Lower lobe of right lung (tissue), 2 donors: ENCODE data around the gene CAND2. TPM values are rescaled to one million over a fixed set of nuclear protein-coding genes. Genes with fewer than 3 reads are reported as not detected.

Experiments
- ATAC-seq, 2 donors: fragments of 200-7000 bp; cut with Tn5 transposase; one replicate each; pipeline ENCODE4 v1.9.1; 2020 to 2022; ENCODE audit warnings: mild to moderate bottlenecking in 2 of 2, moderate library complexity in 2 of 2
- DNase-seq: peaks from one replicate; pipeline ENCODE4 v3.0.0-alpha.2; 2020
- H3K27ac ChIP-seq: fragments of 200-600 bp; one replicate; pipeline ENCODE4 v1.8.0; 2022
- H3K27me3 ChIP-seq: fragments of 200-600 bp; one replicate; pipeline ENCODE4 v1.8.0; 2022; ENCODE audit warnings: low read depth
- H3K36me3 ChIP-seq: fragments of 200-600 bp; one replicate; pipeline ENCODE4 v1.8.0; 2022; ENCODE audit warnings: mild to moderate bottlenecking
- H3K4me1 ChIP-seq: fragments of 200-600 bp; one replicate; pipeline ENCODE4 v1.8.0; 2022
- H3K4me3 ChIP-seq: fragments of 200-600 bp; one replicate; pipeline ENCODE4 v1.8.0; 2022; ENCODE audit warnings: mild to moderate bottlenecking
- H3K9me3 ChIP-seq: fragments of 200-600 bp; one replicate; pipeline ENCODE4 v1.8.0; 2022
- CTCF ChIP-seq: fragments of 200-600 bp; IDR thresholded peaks from one replicate; pipeline ENCODE4 v1.8.0; 2022; ENCODE audit warnings: antibody characterized with exemption, mild to moderate bottlenecking
- intact Hi-C: fragments of 100-400 bp; cut with DNase I; formaldehyde crosslinking; loops from one replicate; pipeline ENCODE4 v1.11.0; 2022
- total RNA-seq: library from RNA; stranded (reverse); fragmentation: NEBNext Ultra II Directional; extraction: Animal tissue kit (Norgen Biotek cat#: 25700); gene quantifications from one replicate; pipeline ENCODE4 v1.2.1, GENCODE V29; 2021
- donor health status: DM: no; HTN: yes; CAD: no; lungs with severe emphysema.

Gene CAND2
- total RNA-seq, 1 donor from 2014 or later, result 6.4 TPM

GRCh38 chr3:12764171-12764776 lies 32.2 kb upstream of the CAND2 start:
- ATAC-seq, result no peak

DNA sequence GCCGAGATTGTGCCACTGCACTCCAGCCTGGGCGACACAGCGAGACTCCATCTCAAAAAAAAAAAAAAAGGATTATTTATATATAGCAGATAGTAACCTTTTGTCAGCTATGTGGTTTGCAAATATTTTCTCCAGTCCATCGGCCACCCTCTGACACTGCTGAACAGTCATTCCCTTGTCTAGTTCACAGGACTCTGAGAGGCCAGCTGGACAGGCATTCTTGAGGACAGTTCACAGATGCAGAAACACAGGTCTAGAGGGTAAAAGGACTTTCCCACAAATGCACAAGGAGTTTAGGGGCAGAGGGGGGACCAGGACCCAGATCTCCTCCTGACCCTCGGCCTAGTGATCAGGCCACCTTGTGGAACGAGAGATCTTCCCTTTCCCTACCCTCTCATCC lies 29.9 kb upstream of the CAND2 start:
- H3K4me1 ChIP-seq, result no peaks in the 10 kb centered on the region
- ATAC-seq (no peak), DNase-seq (no peak)

More at GRCh38 chr3:12764171-12764776, 32.2 kb upstream of the CAND2 start:
- Histone ChIP-seq H3K36me3 (no peaks in the 10 kb centered on the region), H3K4me1 (no peaks in the 10 kb centered on the region), H3K27me3 (no peaks in the 10 kb centered on the region), H3K27ac (no peak overlapping the region), H3K4me3 (no peak overlapping the region), H3K9me3 (no peaks in the 10 kb centered on the region)
- no peak for DNase-seq
- TF ChIP-seq CTCF, result no peak
- intact Hi-C loops, result no loop called here

GRCh38 chr3:12768579-12769527 lies 27.6 kb upstream of the CAND2 start:
- intact Hi-C loops, result no loop called here
- Histone ChIP-seq H3K27ac (no peak overlapping the region), H3K36me3 (no peaks in the 10 kb centered on the region), H3K4me3 (no peak overlapping the region), H3K4me1 (no peaks in the 10 kb centered on the region), H3K9me3 (no peaks in the 10 kb centered on the region), H3K27me3 (no peaks in the 10 kb centered on the region)
- no peak for TF ChIP-seq CTCF
- ATAC-seq (peak; percentile 26 to 43), DNase-seq (peak; percentile 75)

More for the DNA sequence above, 29.9 kb upstream of the CAND2 start:
- Histone ChIP-seq H3K36me3 (no peaks in the 10 kb centered on the region), H3K27ac (no peak overlapping the region), H3K9me3 (no peaks in the 10 kb centered on the region), H3K27me3 (no peaks in the 10 kb centered on the region), H3K4me3 (no peak overlapping the region)
- TF ChIP-seq CTCF, result no peak
- intact Hi-C loops, result no loop called here

GRCh38 chr3:12769761-12770160 lies 26.7 kb upstream of the CAND2 start:
- Histone ChIP-seq H3K27me3 (no peaks in the 10 kb centered on the region), H3K4me1 (no peaks in the 10 kb centered on the region), H3K36me3 (no peaks in the 10 kb centered on the region), H3K27ac (no peak overlapping the region), H3K9me3 (no peaks in the 10 kb centered on the region), H3K4me3 (no peak overlapping the region)
- DNase-seq, result no peak
- intact Hi-C loops, result no loop called here
- ATAC-seq, result no peak
- TF ChIP-seq CTCF, result no peak

DNA sequence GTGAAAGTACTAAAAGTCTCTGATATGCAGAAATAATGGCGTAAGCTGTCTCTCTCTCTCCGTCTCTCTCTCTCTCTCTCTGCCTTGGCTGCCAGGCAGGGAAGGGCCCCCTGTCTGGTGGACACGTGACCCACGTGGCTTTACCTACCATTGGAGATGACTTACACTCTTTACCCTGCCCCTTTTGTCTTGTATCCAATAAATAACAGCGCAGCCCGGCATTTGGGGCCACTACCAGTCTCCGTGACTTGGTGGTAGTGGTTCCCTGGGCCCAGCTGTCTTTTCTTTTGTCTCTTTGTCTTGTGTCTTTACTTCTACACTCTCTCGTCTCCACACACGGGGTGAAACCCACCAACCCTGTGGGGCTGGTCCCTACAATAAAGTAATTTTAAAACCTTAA lies 25.2 kb upstream of the CAND2 start:
- no peaks in the 10 kb centered on the region for H3K9me3 ChIP-seq
- no peaks in the 10 kb centered on the region for H3K36me3 ChIP-seq
- no peak for TF ChIP-seq CTCF
- no peaks in the 10 kb centered on the region for H3K4me1 ChIP-seq
- no peak for ATAC-seq
- H3K4me3 ChIP-seq, result no peak overlapping the region
- intact Hi-C loops, result no loop called here
- H3K27me3 ChIP-seq, result no peaks in the 10 kb centered on the region
- no peak overlapping the region for H3K27ac ChIP-seq
- DNase-seq, result no peak
